Measurements from ENCODE around the gene CLEC2L.

Gene CLEC2L

GRCh38 chr7:139591550-139592195, 68.2 kb downstream of the CLEC2L start:
- no peak overlapping the region for H3K4me3 ChIP-seq (ENCODE audit: low read length)
- H3K9ac ChIP-seq (ENCODE audit: low read length): no peak overlapping the region
- H3K27ac ChIP-seq (ENCODE audit: low read depth, low read length): no peak overlapping the region
- H3K27me3 ChIP-seq (ENCODE audit: control insufficient read depth, insufficient read depth, low read length): no peaks in the 10 kb centered on the region
- H3K36me3 ChIP-seq (ENCODE audit: control insufficient read depth, insufficient read depth, low read length): peaks cover 13% of the 10 kb centered on the region
- H3K4me1 ChIP-seq (ENCODE audit: control insufficient read depth, insufficient read depth, low read length): no peaks in the 10 kb centered on the region

- Histone ChIP-seq H3K36me3 (ENCODE audit: control insufficient read depth, insufficient read depth, low read length) (peaks cover 17% of the 10 kb centered on the region), H3K9ac (ENCODE audit: low read length) (no peak overlapping the region), H3K27ac (ENCODE audit: low read depth, low read length) (no peak overlapping the region)
These were observed 69.4 kb downstream of the CLEC2L start for GRCh38 chr7:139592801-139593461.

GRCh38 chr7:139594090-139594489, 70.6 kb downstream of the CLEC2L start:
- no peak overlapping the region for H3K4me3 ChIP-seq (ENCODE audit: low read length)
- no peak overlapping the region for H3K9ac ChIP-seq (ENCODE audit: low read length)
- H3K27me3 ChIP-seq (ENCODE audit: control insufficient read depth, insufficient read depth, low read length): no peaks in the 10 kb centered on the region
- no peaks in the 10 kb centered on the region for H3K4me1 ChIP-seq (ENCODE audit: control insufficient read depth, insufficient read depth, low read length)
- H3K27ac ChIP-seq (ENCODE audit: low read depth, low read length): no peak overlapping the region
- peaks cover 13% of the 10 kb centered on the region for H3K36me3 ChIP-seq (ENCODE audit: control insufficient read depth, insufficient read depth, low read length)

More at GRCh38 chr7:139592801-139593461, 69.4 kb downstream of the CLEC2L start:
- no peaks in the 10 kb centered on the region for H3K4me1 ChIP-seq (ENCODE audit: control insufficient read depth, insufficient read depth, low read length)
- H3K4me3 ChIP-seq (ENCODE audit: low read length): no peak overlapping the region
- H3K27me3 ChIP-seq (ENCODE audit: control insufficient read depth, insufficient read depth, low read length): no peaks in the 10 kb centered on the region
